ENCODE data around the gene RIPPLY3.

Gene RIPPLY3

DNA sequence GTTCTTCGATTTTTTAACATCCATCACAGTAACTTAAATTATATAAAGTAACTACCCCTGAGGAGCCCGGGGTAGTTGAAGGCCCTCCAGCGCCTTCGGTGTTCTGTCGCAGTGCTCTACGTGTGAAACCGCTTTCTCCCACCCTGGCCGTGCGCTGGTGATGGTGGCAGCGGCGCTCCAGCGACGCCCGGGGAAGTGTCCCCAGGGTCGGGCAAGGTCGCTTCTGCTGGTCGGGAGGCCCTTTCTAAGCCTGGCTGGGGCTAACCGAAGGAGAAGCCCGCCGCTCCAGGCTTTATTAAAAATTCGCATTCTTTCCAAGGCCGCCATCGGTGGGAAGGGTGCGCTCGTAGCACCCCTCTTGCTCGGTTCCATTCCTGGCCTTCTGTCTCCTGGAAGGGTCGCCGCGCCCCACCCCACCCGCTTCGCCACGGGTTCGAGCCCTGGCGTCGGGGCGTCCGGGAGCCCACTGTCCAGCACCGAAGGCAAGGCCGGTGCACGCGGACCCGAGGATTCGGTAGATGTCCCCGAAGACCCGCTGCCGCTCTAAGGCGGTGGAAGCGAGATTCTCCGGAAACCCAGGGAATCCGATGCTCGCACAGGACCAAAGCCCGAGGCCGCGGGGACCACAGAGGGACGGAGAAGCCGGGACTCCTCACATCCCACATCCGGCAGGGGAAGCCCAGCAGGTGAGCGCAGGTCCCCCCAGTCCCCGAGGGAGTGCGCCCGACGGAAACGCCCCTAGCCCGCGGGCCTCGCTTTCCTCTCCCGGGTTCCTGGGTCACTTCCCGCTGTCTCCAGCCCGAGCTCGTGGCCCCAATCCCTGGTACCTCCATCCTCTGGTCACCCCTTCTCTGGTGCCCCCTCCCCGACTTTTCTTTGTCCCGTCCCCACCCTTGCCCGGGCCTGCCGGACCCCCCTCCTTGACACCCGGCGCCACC lies 685 bp upstream of the RIPPLY3 start:
- no peak for DNase-seq (ENCODE audit: low read depth)
- TF ChIP-seq, protein P1, sequence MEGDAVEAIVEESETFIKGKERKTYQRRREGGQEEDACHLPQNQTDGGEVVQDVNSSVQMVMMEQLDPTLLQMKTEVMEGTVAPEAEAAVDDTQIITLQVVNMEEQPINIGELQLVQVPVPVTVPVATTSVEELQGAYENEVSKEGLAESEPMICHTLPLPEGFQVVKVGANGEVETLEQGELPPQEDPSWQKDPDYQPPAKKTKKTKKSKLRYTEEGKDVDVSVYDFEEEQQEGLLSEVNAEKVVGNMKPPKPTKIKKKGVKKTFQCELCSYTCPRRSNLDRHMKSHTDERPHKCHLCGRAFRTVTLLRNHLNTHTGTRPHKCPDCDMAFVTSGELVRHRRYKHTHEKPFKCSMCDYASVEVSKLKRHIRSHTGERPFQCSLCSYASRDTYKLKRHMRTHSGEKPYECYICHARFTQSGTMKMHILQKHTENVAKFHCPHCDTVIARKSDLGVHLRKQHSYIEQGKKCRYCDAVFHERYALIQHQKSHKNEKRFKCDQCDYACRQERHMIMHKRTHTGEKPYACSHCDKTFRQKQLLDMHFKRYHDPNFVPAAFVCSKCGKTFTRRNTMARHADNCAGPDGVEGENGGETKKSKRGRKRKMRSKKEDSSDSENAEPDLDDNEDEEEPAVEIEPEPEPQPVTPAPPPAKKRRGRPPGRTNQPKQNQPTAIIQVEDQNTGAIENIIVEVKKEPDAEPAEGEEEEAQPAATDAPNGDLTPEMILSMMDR (IDR thresholded peaks at IDR 0.05; ENCODE audit: control insufficient read depth, insufficient read depth, low read depth, low read length, missing control alignments), result no peak
- peak overlapping the region; percentile 47 for H3K4me3 ChIP-seq (ENCODE audit: control insufficient read depth, low read depth, low read length)

DNA sequence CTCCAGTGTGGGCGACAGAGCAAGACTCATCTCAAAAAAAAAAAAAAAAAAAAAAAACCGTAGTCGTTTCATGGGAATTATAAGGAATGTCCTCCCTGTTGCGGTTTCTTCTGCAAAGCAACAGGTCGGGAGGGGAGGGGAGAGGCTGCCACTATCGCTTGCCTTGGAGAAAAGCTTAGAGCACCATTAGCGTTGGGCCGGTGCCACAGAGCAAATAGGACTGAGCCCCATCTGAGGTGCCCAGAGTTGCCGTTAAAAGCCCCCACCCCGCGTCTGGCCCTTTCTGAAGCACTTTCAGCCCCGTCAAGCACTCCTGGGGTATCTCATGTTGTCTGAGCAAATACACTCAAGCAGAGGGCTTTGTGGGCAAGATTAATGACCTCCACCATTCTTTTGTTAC lies 2.2 kb downstream of the RIPPLY3 start:
- TF ChIP-seq, protein P1 (IDR thresholded peaks at IDR 0.05; ENCODE audit: control insufficient read depth, insufficient read depth, low read depth, low read length, missing control alignments), result no peak
- H3K4me3 ChIP-seq (ENCODE audit: control insufficient read depth, low read depth, low read length), result no peak overlapping the region
- no peak for DNase-seq (ENCODE audit: low read depth)

DNA sequence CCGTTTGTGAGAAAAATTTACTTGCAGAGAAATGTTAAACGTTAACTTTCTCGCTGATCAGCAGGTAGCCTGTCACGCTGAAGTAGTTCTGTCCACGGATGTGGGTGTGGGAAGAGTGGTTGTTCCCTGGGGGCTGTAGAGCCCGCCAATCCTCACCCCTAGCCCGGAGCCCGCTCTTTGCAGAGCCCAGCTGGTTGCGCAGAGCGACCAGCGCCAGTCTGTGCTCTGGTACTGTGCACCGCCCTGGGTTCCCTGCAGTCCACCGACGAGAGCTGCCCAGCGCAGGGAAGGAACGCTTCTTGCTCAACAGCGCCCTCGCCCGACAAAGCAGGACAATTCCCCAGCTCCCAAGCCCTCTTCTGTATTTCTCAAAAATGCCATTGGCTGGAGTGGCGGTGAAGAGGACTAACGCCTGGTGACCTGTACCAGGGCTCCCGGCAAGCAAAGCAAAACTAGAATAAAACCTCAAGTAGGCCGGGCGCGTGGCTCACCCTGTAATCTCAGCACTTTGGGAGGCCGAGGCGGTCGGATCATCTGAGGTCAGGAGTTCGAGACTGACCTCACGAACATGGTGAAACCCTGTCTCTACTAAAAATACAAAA lies 3.3 kb downstream of the RIPPLY3 start:
- peak; percentile 44 for DNase-seq (ENCODE audit: low read depth)
- H3K4me3 ChIP-seq (ENCODE audit: control insufficient read depth, low read depth, low read length), result peak overlapping the region; percentile 39

DNA sequence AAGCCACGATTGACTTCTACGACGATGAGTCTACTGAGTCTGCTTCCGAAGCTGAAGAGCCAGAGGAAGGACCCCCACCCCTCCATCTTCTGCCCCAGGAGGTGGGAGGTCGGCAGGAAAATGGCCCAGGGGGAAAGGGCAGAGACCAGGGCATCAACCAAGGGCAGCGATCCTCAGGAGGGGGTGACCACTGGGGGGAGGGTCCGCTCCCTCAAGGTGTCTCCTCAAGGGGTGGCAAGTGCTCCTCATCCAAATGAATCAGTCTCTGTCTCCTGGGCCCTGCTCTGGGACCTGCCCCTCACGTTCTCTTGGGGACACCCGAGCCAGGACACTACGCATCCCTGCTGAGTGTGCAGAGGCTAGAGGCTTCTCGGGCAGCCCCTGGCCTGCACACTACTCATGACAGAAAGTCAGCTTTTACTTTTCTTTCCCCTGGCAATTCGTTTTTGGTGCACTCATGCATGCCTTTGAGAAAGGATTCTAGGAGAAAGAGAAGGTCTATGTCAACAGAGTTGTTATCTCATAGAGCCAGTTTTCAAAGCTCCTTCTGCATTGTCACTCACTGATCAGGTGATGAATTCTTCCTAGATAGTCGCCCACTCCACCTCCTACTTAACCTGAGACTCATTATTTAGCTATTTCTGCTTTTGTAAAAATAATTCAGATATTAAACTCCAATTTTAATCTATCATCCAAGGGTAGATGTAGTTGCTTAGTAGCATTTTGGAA lies 11.6 kb downstream of the RIPPLY3 start:
- H3K4me3 ChIP-seq (ENCODE audit: control insufficient read depth, low read depth, low read length), result no peak overlapping the region
- DNase-seq (ENCODE audit: low read depth), result no peak
- TF ChIP-seq, protein P1 (IDR thresholded peaks at IDR 0.05; ENCODE audit: control insufficient read depth, insufficient read depth, low read depth, low read length, missing control alignments), result no peak

More for the DNA sequence above, 3.3 kb downstream of the RIPPLY3 start:
- TF ChIP-seq, protein P1 (IDR thresholded peaks at IDR 0.05; ENCODE audit: control insufficient read depth, insufficient read depth, low read depth, low read length, missing control alignments), result peak; percentile 94

DNA sequence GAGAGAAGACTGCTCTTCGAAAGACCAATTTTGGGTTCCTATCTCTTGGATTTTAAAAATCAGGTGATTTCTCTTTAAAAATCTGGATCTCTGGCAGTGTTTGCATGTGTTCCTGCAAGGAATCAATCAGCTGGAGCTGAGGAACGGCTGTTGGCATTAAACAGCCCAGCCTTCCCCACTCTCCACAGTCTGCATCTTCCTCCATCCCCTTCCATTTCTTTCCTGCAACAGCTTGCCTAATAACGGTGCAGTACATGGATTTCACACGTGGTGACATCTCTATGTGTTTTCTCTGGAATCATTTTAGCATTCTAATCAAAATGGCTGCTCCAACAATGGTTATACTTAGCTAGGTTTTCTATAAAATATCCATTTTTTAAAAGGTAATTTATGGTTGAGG lies 20.0 kb downstream of the RIPPLY3 start:
- TF ChIP-seq, protein P1 (IDR thresholded peaks at IDR 0.05; ENCODE audit: control insufficient read depth, insufficient read depth, low read depth, low read length, missing control alignments), result no peak
- DNase-seq (ENCODE audit: low read depth), result no peak
- no peak overlapping the region for H3K4me3 ChIP-seq (ENCODE audit: control insufficient read depth, low read depth, low read length)

DNA sequence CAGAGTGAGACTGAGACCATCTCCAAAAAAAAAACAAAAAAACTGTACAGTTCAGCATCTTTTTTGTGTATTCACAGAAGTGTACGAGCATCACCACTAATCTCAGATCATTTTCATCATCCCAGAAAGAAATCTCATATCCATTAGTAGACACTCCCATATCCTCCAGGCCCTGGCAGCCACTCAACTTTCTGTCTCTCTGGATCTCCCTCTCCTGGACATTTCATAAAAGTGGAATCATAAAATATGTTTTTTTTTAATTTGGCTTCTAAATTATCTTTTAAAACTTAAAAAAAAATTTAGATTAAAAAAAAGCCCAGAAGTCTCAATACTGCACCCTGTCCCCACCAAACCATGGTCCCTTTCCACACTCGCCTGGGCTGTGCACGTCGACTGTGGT lies 22.1 kb downstream of the RIPPLY3 start:
- no peak overlapping the region for H3K4me3 ChIP-seq (ENCODE audit: control insufficient read depth, low read depth, low read length)
- DNase-seq (ENCODE audit: low read depth), result no peak
- TF ChIP-seq, protein P1 (IDR thresholded peaks at IDR 0.05; ENCODE audit: control insufficient read depth, insufficient read depth, low read depth, low read length, missing control alignments), result no peak
